Activated naive CD4-positive, alpha-beta T cell treated with Interleukin-2 at 50 U/mL for 16 hours (primary cell): ENCODE measurements around the gene LPIN2.
A peak's percentile ranks its signal among the peaks of the same experiment; 100 is the strongest.
"Not testable (repeated sequence)": the region's sequence is repeated elsewhere in the genome, so short reads cannot be mapped to it uniquely, and the experiment has no call there.

Source experiments
- DNase-seq: peaks from one replicate; pipeline ENCODE4 v3.0.0-alpha.2; 2020

The LPIN2 gene

DNA sequence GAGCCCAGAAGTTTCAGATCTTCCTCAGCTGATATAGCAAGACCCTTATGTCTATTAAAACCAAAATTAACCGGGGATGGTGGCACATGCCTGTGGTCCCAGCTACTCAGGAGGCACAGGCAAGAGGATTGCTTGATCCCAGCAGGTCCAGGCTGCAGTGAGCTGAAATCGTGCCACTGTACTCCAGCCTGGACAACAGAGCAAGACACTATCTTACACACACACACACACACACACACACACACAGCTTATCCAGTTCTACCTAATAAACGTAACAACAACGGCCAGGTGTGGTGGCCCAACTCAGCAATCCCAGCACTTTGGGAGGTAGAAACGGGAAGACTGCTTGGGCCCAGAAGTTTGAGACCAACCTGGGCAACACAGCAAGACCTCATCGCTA lies 7.5 kb downstream of the LPIN2 start:
- no peak for DNase-seq

DNA sequence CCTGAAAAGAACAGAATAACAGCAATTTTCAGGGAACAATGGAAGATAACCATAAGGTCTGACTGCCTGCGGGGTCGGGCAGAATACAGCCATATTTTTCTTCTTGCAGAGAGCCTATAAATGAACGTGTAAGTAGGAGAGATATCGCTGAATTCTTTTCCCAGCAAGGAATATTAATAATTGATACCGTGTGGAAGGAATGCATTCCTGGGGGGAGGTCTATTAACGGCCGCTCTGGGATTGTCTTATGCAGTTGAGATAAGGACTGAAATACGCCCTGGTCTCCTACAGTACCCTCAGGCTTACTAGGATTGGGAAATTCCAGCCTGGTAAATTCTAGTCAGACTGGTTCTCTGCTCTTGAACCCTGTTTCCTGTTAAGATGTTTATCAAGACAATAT lies 9.2 kb downstream of the LPIN2 start:
- not testable (repeated sequence) for DNase-seq

DNA sequence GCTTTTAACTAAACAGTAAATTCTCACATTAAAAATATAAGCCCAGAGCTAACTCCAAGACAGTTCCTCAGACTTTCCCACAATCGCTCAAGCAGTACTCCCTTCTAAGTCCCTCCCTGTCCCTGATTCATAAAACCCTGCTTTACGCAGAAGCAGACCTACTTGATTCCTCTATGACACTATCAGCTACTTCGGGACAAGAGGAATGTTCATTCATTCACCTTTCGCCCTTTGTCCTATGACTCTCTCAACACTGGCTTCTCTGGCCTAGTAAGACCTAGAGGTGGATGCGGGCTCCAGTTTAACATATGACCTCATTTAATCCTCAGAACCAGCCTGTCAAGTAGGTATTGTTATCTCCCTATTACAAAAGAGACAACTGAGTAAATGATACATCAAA lies 10.2 kb downstream of the LPIN2 start:
- no peak for DNase-seq

DNA sequence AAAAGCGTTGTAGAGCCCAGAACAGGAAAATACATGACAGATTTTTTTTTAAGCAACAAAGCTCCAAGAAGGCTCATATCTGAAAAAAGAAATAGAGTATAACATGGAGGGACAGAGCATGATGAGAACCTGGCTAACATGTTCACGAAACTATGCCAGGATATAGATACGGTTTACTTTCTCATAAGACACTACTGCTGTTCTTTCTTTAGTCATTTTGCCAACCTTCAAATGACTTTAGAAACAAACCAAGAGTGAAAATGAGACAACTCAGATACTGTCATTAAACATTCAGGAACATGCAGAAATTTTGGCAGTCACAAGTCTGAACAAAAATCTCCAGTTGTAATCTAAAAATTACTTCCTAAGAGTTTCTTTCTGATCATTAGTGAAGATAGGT lies 14.3 kb downstream of the LPIN2 start:
- no peak for DNase-seq

DNA sequence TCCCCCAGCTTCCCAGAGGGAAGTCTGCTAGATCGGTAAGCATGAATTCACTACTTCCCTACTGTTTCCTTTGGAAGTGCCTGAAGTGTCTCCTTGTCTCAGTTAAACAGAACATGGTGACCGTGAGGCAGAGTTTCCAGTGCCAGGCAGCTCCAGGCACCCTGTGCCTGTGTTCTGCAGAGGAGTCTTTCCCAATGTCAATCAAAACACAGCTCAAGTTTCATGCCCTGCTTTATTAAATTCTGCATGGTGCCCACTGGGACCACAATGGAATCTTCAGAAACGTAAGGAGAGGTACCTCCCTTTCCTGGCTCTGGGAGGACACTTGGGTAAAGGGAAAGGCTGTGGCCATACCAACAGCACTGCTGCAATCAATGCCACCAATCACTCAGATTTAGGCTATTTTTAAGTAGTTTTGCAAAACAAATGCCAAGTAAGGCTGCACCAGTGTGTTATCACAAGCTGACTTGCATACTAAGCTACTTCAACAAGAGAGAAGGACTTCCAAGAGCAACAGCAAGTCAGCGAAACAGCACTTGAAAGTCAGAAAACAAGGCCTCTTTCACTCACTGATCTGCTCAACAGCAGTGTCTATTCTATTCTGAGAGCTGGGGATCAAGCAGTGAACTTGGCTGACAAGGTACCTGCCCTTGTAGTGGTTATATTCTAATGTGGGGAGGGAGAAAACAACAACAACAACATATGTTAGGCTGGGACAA lies 14.9 kb downstream of the LPIN2 start:
- no peak for DNase-seq

DNA sequence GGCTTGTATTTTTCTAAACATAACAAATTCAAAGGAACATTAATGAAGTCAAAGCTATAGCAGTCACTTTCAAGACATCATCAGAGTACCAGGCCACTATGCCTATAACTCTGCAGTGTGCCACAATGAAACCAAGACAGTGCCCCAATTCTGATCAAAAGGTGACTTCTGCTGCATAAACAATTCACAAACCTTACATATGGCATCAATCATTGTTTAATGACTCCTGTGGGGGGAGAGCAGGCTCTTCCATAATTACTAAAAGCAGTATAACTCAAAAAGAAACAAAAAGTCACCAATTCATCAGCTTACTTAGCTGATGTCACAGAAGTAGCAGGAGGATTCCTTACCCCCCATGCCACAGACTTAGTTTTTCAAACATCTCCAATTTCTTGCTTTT lies 15.5 kb downstream of the LPIN2 start:
- DNase-seq = no peak

DNA sequence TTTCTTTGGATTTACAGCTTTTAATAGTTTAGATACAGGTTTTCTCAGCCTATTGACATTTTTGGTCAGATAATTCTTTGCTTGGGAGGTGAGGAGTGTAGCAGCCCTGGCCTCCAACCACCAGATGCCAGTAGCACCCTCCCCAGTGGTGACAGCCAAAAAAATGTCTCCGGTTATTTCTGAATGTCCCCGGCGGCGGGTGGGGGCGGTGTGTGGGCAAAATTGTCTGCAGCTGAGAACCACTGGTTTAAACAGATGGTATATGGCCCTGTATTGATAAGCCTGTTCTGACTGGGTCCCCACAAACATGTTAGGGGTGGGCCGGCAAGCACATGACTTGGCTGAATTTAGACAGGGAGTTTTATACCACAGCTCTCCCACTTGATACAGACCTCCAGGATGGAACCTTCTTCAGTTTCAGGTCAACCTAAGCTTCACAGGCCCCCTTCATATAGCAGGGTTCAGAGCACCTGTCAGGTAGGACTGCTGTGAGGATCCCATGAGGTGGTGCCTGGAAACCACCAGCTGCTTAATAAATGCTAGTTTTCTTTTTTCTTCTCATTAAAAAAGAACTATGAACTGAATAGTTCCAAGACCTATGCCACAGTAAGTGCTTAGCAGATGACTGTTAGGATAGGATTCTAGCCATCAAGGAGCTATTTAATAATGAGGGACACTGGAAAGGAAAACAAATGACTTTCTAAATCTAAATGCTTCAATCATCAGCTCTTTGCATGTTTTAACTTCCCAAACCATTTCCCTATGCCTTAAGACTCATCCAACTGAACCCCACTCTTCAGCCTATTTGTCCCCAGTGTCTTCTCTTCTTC lies 18.1 kb downstream of the LPIN2 start:
- DNase-seq = peak; percentile 75

DNA sequence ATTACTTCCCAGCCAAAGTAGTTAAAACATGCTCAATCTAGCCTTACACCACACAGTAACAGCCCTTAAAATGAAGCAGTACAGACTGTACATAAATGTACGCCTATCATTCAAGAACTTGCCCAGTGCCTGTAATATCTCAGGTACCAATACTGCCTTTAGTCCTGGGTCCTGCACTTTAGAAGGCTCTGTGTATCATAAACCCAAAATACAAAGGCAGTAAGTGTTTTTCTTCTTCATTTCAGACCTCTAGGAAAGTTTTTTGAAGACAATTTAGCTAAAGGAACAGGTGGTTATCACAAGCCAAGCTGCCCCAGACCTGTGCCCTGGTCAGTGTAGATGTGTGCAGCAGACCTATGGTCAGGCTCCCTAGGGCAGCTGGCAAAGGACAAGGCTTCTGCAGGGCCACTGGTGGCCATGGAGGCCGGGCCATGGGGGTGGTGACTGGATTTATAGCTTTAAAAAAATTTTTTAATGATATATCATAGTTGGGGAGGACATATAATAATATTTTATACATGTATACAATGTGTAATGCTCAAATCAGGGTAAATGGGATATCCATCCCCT lies 18.8 kb downstream of the LPIN2 start:
- no peak for DNase-seq

DNA sequence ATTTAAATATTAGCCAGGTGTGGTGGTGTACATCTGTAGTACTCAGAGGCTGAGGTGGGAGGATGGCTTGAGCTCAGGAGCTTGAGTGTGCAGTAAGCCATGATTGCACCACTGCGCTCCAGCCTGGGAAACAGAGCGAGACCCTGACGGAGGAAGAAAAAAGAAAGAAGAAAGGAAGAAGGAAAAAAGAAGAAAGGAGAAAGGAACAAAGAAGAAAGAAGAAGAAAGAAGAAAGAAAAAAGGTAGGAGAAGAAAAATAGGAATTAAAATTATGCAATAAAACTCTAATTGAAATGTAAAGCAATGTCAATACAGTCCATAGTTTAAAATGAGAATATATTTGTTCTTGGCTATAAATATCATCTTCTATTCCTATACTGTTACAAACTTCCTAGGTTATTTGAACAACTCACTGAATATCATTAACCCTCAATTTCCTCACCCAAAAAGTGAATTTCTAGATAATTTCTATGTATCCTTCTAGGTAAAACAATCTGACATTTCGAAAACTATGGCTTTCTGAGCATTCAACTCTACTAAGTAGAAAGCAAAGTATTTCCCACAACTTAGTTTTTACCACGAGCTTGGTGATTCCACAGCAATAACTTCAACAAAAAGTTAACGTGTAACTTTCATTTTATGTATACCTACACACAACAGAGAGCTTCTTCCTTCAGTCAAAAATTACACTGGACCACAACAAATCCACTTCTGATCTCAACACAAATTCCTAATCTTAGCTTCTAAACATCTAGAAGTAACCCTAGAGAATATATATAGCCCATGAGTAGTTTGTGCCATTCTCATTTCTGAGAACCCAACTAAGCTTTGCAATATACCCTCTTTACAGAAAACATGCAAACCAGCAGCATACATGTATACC lies 19.7 kb downstream of the LPIN2 start:
- DNase-seq = no peak

DNA sequence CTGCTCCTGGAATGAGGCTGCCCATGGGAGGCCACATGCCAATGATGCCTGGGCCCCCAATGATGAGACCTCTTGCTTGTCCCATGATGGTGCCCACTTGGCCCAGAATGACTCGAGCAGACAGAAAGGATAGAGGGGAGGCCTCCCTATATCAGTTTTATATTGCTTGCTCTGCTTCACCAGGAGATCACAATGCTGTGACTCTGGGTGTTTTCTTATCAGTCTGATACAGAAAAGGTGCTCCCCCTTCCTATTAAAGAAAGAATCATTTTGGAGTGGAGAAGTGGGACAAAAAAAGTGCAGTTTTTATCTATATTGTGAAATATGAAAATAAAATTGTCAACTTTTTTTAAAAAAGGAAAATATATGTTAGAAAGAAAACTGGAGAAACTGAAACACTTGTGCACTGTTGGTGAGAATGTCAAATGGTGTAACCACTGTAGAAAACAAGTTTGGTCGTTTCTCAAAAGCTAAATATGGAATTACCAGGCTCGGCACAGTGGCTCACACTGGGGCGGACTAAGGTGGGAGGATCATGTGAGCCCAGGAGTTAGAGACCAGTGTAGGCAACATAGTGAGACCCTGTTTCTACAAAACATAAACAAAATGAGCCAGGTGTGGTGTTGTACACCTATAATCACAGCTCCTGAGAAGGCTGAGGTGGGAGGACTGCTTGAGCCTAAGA lies 21.8 kb downstream of the LPIN2 start:
- no peak for DNase-seq

DNA sequence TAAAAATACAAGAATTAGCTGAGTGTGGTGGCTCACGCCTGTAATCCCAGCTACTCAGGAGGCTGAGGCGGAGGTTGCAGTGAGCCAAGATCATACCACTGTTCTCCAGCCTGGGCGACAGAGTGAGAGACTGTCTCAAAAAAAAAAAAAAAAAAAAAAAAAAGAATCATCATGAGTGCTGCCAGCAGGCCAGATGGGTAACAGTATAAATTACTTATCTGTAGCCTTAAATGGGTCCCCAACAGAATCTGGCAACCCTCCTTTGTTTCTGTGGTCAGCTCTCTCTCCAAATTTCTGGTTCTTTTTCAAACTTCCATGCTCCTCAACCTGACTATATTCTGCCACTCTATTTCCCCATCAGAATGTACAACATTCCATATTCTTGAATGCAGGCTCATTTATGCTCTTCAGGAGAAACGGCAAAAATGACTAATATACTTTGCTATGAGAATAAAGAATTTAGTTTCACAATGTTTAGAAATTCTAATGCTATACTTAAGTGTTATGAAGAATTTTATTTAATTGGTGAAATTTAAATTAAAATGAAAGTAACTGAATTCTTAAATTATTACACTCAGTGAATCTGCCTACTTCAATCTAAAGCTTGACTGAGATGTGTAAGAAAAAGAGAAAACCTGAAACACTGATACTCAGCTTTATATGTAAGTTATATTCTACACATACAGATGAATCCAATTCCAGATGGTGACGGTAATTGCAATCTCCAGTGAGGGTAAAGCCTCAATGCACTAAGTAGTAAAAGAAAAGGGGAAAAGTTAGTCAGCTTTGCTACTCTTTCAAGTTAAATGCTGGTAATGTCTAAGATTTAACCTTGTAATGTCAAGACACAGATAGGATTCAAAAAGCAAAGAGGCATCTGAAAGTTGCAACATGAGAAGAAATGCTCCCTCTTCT lies 24.8 kb downstream of the LPIN2 start:
- DNase-seq = no peak

DNA sequence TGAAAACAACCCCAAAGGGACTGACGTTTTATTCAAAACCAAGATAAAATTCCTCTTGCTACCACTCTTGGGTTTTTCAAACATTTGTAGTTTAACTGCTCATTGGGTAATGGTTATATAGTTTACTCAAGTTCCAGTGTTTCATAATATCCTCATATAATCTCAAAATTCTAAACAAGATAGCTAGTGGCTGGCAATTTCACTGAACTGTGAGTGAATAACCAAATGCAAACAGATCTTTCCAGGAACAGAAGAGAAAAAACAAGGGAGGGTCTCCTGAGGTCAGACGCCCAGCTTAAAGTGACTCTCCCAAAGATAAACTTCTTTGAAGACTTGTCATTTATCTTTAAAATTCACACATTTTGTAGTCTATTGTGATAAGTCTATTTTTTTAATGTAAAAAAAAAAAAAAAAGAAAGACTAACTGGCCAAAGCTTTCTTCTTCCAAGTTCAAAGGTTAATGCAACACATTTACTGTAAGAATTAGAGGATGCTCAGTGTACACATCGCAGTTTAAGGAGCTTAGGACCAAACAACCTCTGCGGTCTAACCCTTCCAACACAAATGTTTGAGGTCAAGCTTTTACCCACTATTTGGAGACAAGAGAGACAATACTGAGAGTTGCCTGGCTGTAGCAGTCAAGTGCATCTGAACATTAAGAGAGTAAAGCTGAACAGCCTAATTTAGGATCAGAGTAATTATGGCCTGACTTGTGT lies 26.6 kb downstream of the LPIN2 start:
- DNase-seq = no peak

DNA sequence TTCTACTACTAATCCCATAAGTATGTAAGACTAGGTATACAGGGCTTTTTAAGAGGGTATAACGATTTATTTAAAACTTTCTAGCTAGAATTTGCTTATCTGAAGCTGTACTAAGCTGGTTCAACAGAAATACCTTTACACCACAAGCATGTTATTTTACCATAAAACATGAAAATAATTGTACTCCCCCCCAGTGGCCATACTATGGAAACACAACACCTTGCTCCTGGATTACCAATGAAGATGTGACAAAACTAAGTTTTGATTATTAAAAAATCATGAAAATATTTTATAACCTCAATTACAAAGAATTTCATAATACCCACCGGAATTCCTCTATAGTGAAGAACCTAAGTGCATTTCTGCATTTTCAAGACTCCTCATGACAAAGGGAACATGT lies 27.3 kb downstream of the LPIN2 start:
- no peak for DNase-seq

DNA sequence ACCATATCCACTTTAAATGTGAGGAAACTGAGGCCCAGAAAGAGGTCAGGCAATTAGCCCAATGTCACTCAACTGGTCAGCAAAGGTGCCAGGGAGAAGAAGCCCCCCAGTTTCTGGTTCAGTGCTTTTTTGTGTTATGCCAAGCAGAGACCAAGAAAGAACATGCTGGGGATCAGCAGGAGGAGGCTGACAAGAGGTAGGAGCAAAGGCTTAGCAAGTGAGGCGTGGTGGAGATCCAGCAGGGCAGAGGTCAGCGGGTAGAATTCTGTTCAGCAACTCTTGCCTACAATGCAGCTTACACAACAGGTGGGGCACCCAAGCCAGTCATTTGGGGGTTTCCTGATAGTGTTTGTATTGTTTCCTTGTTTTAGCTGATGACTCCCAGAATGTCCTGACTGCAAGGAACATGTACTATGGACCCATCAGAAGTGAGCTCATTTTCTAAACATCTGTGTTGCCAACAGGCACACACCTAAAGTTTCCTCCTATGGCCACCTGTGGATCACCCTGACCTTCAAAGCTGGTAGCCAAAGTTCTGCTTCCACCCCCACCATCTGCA lies 28.2 kb downstream of the LPIN2 start:
- no peak for DNase-seq

DNA sequence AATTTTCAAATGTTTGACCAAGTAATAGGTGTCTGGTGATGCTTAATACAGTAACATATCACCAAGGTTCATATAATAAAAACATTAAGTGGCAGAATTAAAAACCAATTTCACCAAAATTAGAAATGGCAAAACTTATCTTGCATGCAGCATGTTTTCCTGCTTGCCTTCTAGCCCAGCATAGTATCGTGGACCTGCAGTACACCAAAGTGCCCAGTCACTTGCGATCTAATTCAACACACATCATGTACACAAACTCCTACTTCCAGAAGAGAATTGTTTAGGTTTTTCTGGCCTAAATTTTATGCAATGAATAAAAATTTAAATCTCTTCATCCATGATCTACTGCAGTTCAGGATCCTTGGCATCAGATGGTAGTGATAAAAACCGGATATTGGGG lies 28.9 kb downstream of the LPIN2 start:
- no peak for DNase-seq

DNA sequence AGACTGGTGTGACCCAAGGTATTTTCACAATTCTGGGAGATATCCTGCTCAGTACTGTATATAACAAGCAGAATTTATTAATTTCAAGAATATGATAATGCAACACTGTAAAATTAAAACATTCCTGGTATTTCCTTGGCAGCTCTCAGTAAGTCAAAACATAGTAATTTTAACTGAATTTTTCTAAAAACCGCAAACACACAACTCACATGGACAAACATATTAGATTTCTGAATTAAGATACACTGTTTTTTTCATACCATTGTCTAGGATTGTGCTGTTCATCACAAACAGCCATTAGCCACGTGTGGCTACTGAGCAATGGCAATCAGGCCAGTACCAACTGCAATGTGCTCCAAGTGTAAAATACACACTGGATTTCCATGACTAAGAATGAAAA lies 29.6 kb downstream of the LPIN2 start:
- DNase-seq = no peak

DNA sequence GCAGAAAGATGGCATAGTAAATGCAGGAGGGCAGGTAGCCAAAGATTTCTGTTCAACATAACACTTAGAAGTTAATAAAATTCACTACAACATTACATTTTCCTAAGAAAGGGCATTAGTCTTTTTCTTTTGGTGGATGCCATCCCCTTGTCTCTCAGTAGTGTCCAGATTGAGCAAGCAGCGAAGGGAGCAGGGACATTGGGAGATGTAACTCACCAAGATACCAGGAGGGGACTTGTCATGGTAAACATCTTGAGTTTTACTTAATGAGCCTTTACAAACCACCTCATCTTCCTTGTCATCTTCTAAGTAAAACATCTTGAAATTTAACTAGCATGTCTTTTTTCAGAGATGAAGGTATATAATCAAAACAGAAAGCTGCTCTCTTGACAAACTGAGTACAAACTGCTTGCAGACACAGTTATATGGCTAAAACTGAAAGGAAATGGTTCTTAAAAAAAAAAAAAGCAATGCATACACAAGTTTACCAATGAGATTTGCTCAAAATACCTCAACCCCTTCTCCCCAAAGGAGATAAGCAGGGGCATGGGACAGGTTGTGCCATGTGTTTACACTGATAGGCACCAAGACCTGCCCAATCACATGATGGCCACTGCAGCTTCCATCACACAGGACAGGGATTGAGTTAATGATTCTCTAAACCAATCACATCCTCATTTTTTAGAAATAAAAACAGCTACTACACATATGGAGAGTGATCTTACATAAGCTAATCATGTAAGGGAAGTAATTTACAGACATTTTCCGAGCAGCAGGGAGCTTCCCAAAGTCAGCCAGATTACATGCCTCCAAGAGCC lies 30.3 kb downstream of the LPIN2 start:
- DNase-seq = no peak

DNA sequence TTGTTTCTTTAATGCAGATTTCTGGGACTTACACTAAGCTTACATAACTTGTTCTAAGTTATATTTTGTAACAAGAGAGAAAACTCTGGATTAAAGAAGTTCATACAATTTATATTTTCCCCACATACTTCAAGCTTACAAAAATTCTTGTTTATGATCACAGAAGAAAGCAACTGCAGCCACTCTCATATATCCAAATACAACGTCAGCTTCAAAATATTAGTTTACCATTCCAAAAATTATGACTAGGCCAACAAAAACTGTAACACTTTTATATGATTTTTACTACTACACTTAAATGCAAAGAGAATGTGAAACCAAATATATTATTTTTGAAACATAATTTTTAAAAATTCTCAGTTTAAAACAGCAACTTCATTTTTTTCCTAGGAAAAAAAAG lies 30.9 kb downstream of the LPIN2 start:
- no peak for DNase-seq

DNA sequence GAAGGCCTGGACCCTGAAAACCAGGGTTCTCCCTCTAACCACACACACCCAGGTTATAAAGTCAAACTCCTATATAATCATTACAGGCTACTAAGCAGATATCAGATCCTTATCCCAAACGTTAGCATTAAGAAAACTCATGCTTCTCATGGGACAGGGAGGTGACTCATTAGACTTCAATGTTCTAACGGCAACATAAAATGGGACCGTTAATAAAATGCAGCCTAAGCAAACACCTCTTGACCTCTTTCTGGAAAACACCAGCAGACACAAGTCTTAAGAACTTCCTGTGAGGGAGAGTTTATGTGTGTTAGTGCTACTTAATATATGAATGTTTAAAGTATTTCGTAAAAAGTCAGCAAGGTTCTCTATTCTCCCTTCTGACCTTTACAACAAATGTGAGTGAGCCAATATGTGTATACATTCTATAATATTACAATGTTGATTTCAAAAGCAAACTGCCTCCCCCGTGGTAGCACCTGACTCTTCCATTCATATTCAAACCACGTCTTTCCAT lies 31.7 kb downstream of the LPIN2 start:
- no peak for DNase-seq
